HG03460 (cell line): ENCODE results near the gene FNDC3B.
A peak's percentile ranks its signal among the peaks of the same experiment; 100 is the strongest.
"Not testable (repeated sequence)": the region's sequence is repeated elsewhere in the genome, so short reads cannot be mapped to it uniquely, and the experiment has no call there.

Experiments used
- ATAC-seq: cut with Tn5 transposase; IDR thresholded peaks from one replicate; pipeline ENCODE4 v1.9.1; 2021; ENCODE audit not compliant: unreplicated experiment

FNDC3B gene

GRCh38 chr3:172254542-172254941, 215.2 kb downstream of the FNDC3B start:
- no peak for ATAC-seq

DNA sequence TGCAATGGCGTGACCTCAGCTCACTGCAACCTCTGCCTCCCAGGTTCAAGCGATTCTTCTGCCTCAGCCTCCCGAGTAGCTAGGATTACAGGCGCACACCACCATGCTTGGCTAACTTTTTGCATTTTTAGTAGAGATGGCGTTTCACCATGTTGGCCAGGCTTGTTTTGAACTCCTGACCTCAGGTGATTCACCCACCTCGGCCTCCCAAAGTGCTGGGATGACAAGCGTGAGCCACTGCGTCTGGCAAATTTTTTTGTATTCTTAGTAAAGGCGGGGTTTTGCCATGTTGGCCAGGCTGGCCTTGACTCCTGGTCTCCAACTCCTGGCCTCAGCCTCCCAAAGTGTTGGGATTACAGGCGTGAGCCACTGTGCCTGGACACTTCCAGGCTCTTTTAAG, 215.9 kb downstream of the FNDC3B start:
- not testable (repeated sequence) for ATAC-seq

GRCh38 chr3:172256101-172256734, 216.8 kb downstream of the FNDC3B start:
- ATAC-seq: no peak

GRCh38 chr3:172257648-172258400, 218.4 kb downstream of the FNDC3B start:
- no peak for ATAC-seq

GRCh38 chr3:172258624-172259023, 219.2 kb downstream of the FNDC3B start:
- ATAC-seq: no peak

DNA sequence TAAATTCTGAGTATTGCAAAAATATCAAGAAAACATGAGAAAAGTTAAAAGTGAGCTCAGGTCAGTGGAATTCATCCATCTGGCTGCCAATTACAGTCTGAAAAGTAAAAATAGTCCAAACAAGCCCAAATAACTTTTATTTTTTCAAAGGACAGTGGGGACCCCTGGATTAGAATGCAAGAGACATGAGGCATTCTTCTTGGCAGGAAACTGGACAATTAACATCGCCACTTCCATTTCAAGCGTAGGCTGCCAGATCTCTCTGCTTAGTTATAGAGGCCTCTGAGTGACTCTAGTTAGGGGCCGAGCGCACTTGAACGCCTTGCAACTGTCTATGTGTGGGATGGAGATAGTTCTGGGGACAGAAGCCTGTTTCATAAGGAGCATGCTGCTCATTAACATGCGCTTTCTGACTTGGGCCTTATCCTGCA, 219.7 kb downstream of the FNDC3B start:
- ATAC-seq: no peak

GRCh38 chr3:172259726-172260248, 220.4 kb downstream of the FNDC3B start:
- ATAC-seq: no peak

- no peak for ATAC-seq
Observed at GRCh38 chr3:172260381-172260780, 221.0 kb downstream of the FNDC3B start.

DNA sequence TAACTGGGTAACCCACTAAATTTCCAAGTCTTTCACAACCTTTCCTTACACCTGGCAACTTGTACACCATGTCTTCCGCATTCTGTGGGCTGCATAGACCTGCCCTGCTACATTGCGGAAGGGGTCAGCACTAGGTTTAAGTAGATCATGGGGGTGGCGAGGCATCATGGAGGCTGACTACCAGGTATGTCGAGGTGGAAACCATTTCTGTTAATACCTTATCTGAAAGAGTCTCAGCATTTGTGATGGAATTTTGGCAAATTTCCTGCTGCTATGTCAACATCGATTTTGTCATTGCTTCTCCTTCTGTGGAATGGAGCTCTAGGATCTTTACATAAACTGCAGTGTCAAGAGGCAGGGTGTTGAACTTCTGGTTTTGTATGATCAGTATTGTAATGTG, 221.7 kb downstream of the FNDC3B start:
- no peak for ATAC-seq

DNA sequence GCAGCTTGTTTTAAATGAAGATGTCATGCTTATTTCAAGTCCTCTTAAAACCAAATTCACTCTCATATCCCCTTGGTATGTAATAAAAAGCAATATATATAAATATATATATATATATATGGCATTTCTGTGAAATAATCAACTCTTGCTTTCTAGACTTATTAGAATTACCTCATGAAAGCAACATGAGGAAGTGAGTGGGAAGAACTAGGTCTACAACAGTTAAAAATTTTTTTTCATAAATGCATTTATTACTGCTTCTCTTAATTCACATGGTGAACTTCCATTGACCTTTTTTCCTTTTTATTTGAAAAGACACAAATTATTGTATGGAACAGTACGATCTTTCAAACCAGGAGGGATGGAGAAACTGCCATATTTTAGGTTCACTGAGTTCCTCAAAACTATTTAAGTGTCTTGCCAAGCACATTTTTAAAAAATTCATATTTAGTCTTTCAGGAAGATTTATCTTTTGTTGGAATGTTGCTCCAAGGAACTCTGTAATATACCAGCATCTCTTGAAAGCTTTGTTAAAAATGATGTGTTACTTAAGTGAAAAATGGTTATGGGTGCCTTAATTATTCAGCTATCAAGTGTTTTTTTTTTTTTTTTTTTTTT, 223.7 kb downstream of the FNDC3B start:
- no peak for ATAC-seq

- ATAC-seq: no peak
Observed at GRCh38 chr3:172263781-172264486, 224.6 kb downstream of the FNDC3B start.

DNA sequence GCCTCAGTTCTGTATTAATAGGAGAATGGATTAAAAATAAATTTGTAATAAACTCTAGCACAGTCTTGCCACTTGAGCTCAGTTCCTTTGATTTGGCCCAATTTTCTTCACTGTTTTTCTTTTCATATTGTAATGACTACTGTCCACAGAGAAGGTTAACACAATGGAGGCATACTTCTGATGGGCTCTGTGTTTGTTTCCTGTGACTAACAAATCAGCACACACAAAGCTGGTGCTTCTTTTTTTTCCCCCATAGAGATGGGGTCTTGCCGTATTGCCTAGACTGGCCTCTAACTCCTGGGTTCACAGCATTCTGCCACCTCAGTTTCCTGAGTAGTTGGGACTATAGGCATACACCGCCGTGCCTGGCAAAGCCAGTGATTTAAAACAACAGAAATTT, 226.7 kb downstream of the FNDC3B start:
- ATAC-seq: no peak

- ATAC-seq: no peak
Observed at GRCh38 chr3:172268425-172268824, 229.0 kb downstream of the FNDC3B start.

- ATAC-seq: no peak
Observed at GRCh38 chr3:172268868-172269267, 229.5 kb downstream of the FNDC3B start.

- ATAC-seq: peak; percentile 98
Observed at GRCh38 chr3:172270557-172271166, 231.3 kb downstream of the FNDC3B start.

DNA sequence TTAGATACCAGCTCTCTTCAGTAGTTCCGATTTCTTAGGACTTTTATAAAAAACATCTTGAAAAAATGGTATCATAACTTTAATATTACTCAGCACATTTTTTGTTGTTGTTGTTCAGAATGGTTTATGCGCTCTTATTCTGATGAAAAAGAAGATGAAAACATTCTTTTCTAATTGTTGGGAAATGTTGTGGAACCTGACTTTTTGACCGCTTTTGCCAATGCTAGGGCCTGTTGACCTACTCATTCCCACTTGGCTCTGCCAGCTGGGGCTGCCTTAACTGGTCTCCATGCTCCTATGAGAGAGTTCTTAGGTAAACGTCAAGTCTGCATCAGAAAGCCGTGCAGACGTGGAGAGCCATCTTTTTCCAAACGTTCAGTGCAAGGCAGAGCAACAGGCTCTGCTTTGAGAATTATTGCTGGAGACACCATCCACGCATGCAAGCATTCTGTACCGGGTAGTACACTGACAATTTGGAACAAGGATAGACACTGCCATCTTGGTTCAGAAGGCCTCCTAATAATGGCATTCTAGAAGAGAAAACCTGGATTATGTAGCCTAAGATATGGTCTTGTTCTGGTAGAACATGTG, 232.1 kb downstream of the FNDC3B start:
- ATAC-seq: no peak

DNA sequence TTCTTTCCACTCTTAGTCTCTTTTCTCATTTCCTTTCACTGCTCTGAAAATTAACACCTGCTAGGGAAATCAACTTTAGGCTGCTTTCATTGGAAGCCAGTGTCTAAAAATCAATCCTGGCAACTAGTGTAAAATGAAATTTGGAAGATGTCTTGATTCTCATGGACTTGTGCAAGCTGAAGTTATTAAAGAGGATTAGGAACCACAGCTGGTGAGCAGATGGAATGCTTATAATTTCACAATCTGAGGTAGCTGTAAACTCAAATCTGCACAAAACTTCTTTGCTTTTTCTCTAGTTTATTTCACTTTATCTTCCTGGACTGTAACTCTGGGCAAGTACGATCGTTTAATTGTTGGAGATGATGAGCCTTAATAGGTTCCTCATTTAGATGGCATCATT, 233.3 kb downstream of the FNDC3B start:
- no peak for ATAC-seq

DNA sequence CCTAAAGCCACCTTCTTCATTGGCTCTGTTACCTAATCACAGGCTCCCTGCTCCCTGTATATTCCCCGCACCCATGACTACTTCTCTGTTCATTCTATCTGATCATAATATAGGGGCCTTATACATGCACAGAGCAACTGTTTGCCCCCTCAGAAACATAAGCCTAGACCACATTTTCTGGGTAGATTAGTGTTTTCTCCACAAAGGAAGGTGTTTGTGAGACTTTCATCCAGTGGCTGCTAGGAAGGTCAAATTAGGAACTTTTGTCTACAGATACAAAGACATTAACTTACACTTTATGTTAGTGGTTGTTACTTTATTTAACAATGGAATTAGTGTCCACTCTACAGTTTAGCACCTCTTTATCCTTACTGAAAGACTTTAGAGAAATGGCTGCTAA, 234.0 kb downstream of the FNDC3B start:
- ATAC-seq: no peak

- ATAC-seq: no peak
Observed at GRCh38 chr3:172274906-172275305, 235.5 kb downstream of the FNDC3B start.

- no peak for ATAC-seq
Observed at GRCh38 chr3:172275586-172275985, 236.2 kb downstream of the FNDC3B start.

GRCh38 chr3:172276103-172276502, 236.7 kb downstream of the FNDC3B start:
- ATAC-seq: no peak
